GM20000 (cell line): ENCODE data around the gene MAP3K6.

Source experiments
- DNase-seq: peaks from one replicate; pipeline ENCODE4 v3.0.0; 2012; ENCODE audit warnings: low spot score
- CTCF ChIP-seq: IDR thresholded peaks from 2 replicates; pipeline ENCODE4 v1.5.1; 2012; ENCODE audit warnings: mild to moderate bottlenecking, control low read depth; ENCODE audit errors: extremely low read depth, missing control alignments

The MAP3K6 gene

GRCh38 chr1:27314169-27314568 is 52.6 kb downstream of the MAP3K6 start:
- no peak for DNase-seq

GRCh38 chr1:27307874-27308598 is 58.7 kb downstream of the MAP3K6 start:
- TF ChIP-seq CTCF, result no peak
- DNase-seq, result no peak

More at GRCh38 chr1:27314169-27314568, 52.6 kb downstream of the MAP3K6 start:
- TF ChIP-seq CTCF, result no peak

GRCh38 chr1:27306892-27307761 is 59.6 kb downstream of the MAP3K6 start:
- DNase-seq, result no peak
- TF ChIP-seq CTCF, result no peak

- TF ChIP-seq CTCF, result no peak
- no peak for DNase-seq
These were observed 60.7 kb downstream of the MAP3K6 start for GRCh38 chr1:27306071-27306470.
